Stimulated activated CD4-positive, alpha-beta T cell treated with anti-CD3 and anti-CD28 coated beads, Interleukin-12 subunit alpha, Interleukin-12 subunit beta, amount 100 ng/mL, for 4 hours (primary cell): ENCODE data around the gene CHMP4B.

Experiments used
- DNase-seq: peaks from one replicate; pipeline ENCODE4 v3.0.0-alpha.2; 2020

CHMP4B gene

GRCh38 chr20:33841436-33841799, 30.3 kb downstream of the CHMP4B start:
- DNase-seq: no peak

GRCh38 chr20:33842346-33842745, 31.2 kb downstream of the CHMP4B start:
- DNase-seq: no peak

- DNase-seq: no peak
Measured at GRCh38 chr20:33843050-33843449, 31.9 kb downstream of the CHMP4B start.

GRCh38 chr20:33843854-33844253, 32.7 kb downstream of the CHMP4B start:
- no peak for DNase-seq

GRCh38 chr20:33846291-33846935, 35.3 kb downstream of the CHMP4B start:
- DNase-seq: no peak

- no peak for DNase-seq
Measured at GRCh38 chr20:33847006-33847405, 35.9 kb downstream of the CHMP4B start.

GRCh38 chr20:33848391-33848790, 37.2 kb downstream of the CHMP4B start:
- no peak for DNase-seq

GRCh38 chr20:33850159-33850558, 39.0 kb downstream of the CHMP4B start:
- DNase-seq: no peak

- DNase-seq: no peak
Measured at GRCh38 chr20:33851842-33852466, 40.8 kb downstream of the CHMP4B start.

- DNase-seq: no peak
Measured at GRCh38 chr20:33852626-33853506, 41.7 kb downstream of the CHMP4B start.

- DNase-seq: peak; percentile 19
Measured at GRCh38 chr20:33853507-33853813, 42.3 kb downstream of the CHMP4B start.

- DNase-seq: no peak
Measured at GRCh38 chr20:33857722-33858563, 46.8 kb downstream of the CHMP4B start.

GRCh38 chr20:33858666-33859065, 47.5 kb downstream of the CHMP4B start:
- no peak for DNase-seq

- DNase-seq: peak; percentile 8
Measured at GRCh38 chr20:33859157-33859695, 48.1 kb downstream of the CHMP4B start.

GRCh38 chr20:33859751-33860150, 48.6 kb downstream of the CHMP4B start:
- DNase-seq: no peak

- DNase-seq: no peak
Measured at GRCh38 chr20:33861458-33861857, 50.3 kb downstream of the CHMP4B start.

GRCh38 chr20:33862709-33863403, 51.7 kb downstream of the CHMP4B start:
- peak; percentile 39 for DNase-seq

- no peak for DNase-seq
Measured at GRCh38 chr20:33863440-33864323, 52.5 kb downstream of the CHMP4B start.

- no peak for DNase-seq
Measured at GRCh38 chr20:33864324-33864963, 53.3 kb downstream of the CHMP4B start.

GRCh38 chr20:33865761-33866370, 54.7 kb downstream of the CHMP4B start:
- DNase-seq: no peak
